GM19239 (cell line): ENCODE data around the gene SHISA9.

ENCODE experiments used
- DNase-seq: peaks from one replicate; pipeline ENCODE4 v3.0.0; 2011; ENCODE audit warnings: low spot score; ENCODE audit not compliant: insufficient read length
- FAIRE-seq: peaks from 2 replicates; lab custom pipeline; 2011; peaks lifted over from hg19 to GRCh38; lab: Jason Lieb, UNC

Gene SHISA9

DNA sequence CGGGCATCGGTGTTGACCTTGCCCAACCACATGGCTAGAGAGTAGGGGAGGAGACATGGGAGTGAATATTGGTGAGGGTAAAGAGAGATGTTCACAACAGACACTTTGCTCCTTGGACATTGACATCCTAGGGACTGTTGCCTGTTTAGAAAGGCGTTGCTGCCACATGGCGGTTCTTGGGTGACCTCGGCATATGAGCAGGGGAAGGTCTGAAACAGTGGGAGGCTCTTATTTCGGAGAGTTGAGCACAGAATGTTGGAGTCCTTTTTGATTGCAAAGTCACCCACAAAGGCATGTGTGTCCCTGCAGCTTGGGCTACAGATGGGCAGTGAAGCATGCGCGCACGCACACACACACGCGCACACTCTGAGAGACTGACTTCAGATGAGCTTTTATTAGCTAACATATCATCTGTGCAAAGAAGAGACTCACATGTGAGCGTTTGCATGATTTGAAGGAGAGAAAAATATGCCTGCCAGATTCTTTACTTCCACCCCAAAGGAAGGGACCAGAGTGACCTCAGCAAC lies 104.4 kb downstream of the SHISA9 start:
- FAIRE-seq (no peak), DNase-seq (no peak)

DNA sequence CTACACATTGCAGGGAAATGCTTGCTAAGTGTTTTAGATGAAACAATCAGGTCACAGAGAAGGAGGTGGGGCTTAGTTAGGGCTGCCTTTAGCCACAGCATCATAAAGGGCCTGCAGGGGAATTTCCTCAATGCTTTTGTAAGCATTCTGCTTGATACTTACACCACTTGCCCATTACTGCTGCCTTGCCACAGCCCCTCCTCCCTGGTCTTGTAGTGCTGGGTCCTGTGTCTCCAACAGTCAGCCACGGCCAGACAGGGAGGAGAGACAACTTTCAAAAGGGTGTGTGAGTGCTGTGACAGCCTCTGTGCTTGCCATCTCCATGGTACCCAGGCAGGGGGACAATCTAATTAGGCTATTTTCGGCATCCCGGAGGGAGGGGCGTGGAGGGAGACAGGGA lies 111.2 kb downstream of the SHISA9 start:
- DNase-seq = no peak
- no peak for FAIRE-seq

GRCh38 chr16:13013043-13013442 lies 111.6 kb downstream of the SHISA9 start:
- DNase-seq (no peak), FAIRE-seq (no peak)

DNA sequence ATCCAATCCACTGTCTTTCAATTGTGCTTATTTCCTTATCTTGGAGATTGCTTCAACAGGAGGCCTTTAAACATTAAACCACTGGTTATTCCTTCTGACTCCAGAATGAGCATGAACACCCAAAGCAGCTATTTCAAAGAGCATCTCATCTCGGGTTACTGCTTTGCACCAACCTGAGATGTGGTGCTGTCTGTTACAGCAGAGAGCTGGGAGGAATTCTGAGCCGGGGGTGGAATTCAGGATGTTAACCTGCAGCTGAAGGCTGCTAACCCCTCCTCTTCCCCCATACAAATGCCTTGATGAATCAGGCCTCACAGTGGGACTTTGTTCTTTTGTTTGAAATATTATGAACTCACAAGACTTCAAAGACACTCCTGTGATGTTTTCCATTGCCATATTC lies 113.1 kb downstream of the SHISA9 start:
- no peak for DNase-seq
- FAIRE-seq = no peak

- no peak for DNase-seq
- FAIRE-seq = no peak
Observed at GRCh38 chr16:13018026-13018425, 116.6 kb downstream of the SHISA9 start.

- no peak for FAIRE-seq
Observed at GRCh38 chr16:13021996-13022395, 120.6 kb downstream of the SHISA9 start.

DNA sequence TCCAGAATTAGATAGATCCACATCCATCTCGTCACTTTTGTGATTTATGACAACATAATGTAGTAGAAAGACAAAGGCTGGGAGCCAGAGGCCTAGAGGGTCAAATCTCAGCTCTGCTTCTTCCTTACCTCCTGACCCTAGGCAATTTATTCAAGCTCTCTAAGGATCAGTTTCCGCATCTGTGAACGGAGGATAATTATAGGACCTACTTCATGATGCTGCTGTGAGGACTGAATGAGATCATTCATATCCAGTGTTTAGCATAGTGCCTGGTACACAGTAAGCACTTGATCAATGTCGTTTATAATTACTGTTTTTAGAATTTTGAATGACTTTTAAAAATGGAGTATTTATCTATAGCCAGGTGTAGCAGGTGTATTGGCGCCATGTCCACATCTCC lies 128.4 kb downstream of the SHISA9 start:
- FAIRE-seq = no peak
- DNase-seq = no peak

More at GRCh38 chr16:13021996-13022395, 120.6 kb downstream of the SHISA9 start:
- DNase-seq = no peak

DNA sequence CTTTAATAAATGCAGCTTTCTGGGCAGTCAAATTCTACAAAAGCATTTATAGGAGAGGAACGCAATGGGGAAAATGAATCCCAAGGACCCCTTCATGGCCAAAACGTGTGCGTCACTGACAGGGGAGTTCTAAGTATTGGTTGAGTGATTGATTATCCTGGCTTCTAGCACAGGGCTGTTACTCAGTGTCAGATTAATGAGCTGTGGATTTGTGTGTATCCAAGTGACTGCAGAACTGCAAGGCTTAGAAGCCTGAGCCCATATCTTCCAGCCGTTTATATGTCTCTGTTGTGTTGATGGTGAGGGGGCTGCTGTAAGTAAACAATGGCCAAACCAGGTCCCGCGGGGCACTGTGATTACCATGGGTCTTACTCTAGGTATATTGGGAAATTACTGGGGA lies 129.4 kb downstream of the SHISA9 start:
- DNase-seq (no peak), FAIRE-seq (no peak)

- FAIRE-seq (no peak), DNase-seq (no peak)
Observed at GRCh38 chr16:13032911-13033310, 131.5 kb downstream of the SHISA9 start.

DNA sequence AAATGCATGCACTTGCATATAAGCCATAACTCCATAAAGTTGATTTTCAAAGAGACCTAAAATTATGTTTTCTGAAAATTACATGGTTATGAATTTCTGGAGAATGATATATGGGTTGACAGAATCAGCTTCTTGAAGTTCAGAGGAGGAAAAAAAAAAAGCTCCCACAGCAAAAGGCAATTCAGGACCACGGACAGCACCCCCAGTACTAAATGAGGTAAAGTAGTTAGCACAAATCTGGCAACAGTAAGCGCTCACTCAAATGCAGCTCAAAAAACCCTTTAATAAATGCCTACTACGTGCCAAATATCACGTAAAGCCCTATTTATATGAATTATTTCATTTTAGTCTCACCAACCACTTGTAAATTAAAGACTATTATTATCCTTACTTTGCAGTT lies 135.2 kb downstream of the SHISA9 start:
- no peak for DNase-seq
- no peak for FAIRE-seq

- FAIRE-seq (no peak), DNase-seq (no peak)
Observed at GRCh38 chr16:13038591-13038990, 137.2 kb downstream of the SHISA9 start.

GRCh38 chr16:13039526-13039925 lies 138.1 kb downstream of the SHISA9 start:
- no peak for DNase-seq
- no peak for FAIRE-seq

DNA sequence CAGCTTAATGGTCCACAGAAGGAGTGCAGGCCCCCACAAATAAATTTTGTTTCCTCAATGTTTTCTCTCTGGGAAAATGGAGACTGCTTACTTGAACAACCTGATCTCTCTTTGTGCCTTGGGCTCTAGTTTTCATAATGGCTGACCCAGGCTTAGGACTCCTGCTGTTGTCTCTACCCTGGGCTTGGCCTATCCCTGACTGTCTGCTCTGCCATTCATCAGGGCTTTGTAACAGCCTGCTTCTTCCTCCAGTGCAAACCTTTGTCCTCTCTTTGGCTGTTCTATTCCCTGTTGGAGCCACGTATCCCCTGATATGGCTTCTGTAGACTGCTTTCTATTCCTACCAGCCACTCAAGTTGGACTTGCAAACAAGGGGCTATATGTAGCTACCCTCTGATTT lies 139.8 kb downstream of the SHISA9 start:
- FAIRE-seq (no peak), DNase-seq (no peak)

- no peak for FAIRE-seq
- DNase-seq = no peak
Observed at GRCh38 chr16:13041646-13042290, 140.4 kb downstream of the SHISA9 start.

DNA sequence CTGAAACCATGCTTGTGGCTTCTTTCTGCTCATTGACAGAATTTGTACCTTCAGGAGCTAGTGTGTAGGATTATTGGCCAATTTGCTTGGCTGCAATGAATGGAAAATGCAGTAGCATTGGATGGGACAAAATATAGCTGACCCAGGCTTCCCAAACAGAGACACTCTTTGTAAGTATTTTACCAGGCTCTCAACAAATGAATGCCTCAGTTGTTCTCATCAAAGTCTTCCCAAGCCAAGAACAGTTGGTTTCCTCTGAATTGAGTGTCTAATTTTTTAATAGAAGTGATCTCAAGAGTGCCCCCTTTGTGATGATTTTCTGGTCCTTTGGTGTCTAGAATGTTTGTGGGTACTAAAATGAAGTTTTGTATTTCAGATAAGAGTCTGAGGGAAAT lies 140.9 kb downstream of the SHISA9 start:
- FAIRE-seq (no peak), DNase-seq (no peak)

DNA sequence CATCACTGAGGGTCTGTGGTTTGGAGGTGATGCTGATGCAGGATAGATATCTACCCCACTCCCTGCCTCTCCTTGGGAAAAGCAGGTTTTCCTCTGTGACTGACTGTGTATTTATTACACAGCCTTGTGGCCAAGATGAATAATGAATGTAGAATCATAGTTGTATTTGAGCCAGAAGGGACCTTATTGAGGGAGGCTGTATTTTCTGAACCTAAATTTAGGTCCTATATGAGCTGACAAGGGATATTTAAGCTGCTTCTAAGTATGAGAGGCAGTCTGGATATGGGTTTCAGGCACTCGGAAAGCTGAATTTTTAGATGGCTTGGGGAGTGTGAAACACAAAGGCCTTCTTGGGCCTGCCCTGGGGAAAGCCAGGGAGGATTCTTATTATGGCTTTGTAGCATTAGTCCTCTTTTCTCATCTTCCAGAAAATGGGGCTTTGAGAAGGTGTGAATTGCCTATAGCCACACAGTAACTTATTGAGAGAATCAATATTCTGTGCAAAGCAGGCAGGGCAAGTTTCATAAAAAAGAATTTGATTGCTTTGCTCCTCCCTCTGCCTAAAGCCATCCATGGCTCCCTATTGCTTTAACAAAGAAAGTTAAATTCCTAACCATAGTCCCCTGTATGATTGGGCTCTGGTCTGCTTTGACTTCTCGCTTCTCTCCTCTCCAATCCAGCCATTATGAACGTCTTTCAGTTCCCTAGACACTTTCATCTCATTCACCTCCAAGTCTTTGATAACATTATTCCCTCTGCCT lies 144.8 kb downstream of the SHISA9 start:
- no peak for FAIRE-seq
- no peak for DNase-seq

GRCh38 chr16:13047276-13047675 lies 145.9 kb downstream of the SHISA9 start:
- no peak for FAIRE-seq
- no peak for DNase-seq

GRCh38 chr16:13049688-13050087 lies 148.3 kb downstream of the SHISA9 start:
- DNase-seq = no peak
- FAIRE-seq = no peak

- DNase-seq (no peak), FAIRE-seq (no peak)
Observed at GRCh38 chr16:13052431-13052830, 151.0 kb downstream of the SHISA9 start.

GRCh38 chr16:13055480-13055879 lies 154.1 kb downstream of the SHISA9 start:
- FAIRE-seq = no peak
- no peak for DNase-seq

DNA sequence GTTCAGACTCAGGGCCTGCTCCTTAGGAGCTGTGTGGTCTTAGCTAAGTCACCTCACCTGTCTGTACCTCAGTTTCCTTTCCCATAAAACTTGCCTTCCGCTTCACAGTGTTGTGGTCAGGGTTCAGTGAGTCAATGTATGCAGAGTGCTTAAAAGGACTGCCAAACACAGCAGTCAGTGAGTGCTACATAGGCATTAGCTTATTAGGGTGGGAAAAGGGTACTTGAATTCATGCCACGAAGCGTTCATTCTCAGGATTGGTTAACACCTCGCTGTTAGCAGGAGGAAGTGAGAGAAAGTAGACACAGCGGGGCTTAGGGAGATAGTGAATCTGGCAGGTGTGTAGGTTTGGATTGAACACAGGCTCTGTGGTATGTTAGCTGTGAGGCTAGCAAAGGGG lies 155.2 kb downstream of the SHISA9 start:
- DNase-seq = no peak
- no peak for FAIRE-seq

- DNase-seq = no peak
- no peak for FAIRE-seq
Observed at GRCh38 chr16:13060932-13061331, 159.5 kb downstream of the SHISA9 start.
